Endodermal cell (in vitro differentiated cells): Measurements from ENCODE around the gene S100A3. TPM values are rescaled to one million over a fixed set of nuclear protein-coding genes. Genes with fewer than 3 reads are reported as not detected.

Source experiments
- DNase-seq: peaks from one replicate; pipeline ENCODE4 v3.0.0-alpha.2; 2017
- H3K27ac ChIP-seq: 2 replicates; pipeline ENCODE4 v1.5.1; 2013; ENCODE audit warnings: mild to moderate bottlenecking, low read depth, low read length, moderate library complexity
- H3K27me3 ChIP-seq: 2 replicates; pipeline ENCODE4 v1.6.1; 2013; ENCODE audit warnings: mild to moderate bottlenecking, low read length, moderate library complexity; ENCODE audit not compliant: insufficient read depth, control insufficient read depth, poor library complexity, severe bottlenecking
- H3K36me3 ChIP-seq: 2 replicates; pipeline ENCODE4 v1.7.0; 2013; ENCODE audit warnings: mild to moderate bottlenecking, low read length, moderate library complexity; ENCODE audit not compliant: control insufficient read depth, insufficient read depth
- H3K4me1 ChIP-seq: one replicate; pipeline ENCODE4 v1.7.0; 2013; ENCODE audit warnings: low read length; ENCODE audit not compliant: control insufficient read depth, insufficient read depth
- H3K4me3 ChIP-seq: 2 replicates; pipeline ENCODE4 v1.5.1; 2013; ENCODE audit warnings: mild to moderate bottlenecking, low read length, moderate library complexity
- H3K9ac ChIP-seq: 2 replicates; pipeline ENCODE4 v1.6.1; 2013; ENCODE audit warnings: mild to moderate bottlenecking, low read length, moderate library complexity; ENCODE audit not compliant: poor library complexity, severe bottlenecking; ENCODE audit errors: extremely low read depth
- H3K9me3 ChIP-seq: 2 replicates; pipeline ENCODE4 v1.6.1; 2013; ENCODE audit warnings: mild to moderate bottlenecking, low read length, moderate library complexity; ENCODE audit not compliant: control insufficient read depth
- H3K27ac Mint-ChIP-seq: 2 replicates; pipeline ENCODE4 v1.8.0; 2020; ENCODE audit warnings: mixed read lengths
- H3K27me3 Mint-ChIP-seq: 2 replicates; pipeline ENCODE4 v1.8.0; 2021; ENCODE audit warnings: mild to moderate bottlenecking, mixed read lengths; ENCODE audit not compliant: insufficient read depth
- H3K36me3 Mint-ChIP-seq: 2 replicates; pipeline ENCODE4 v1.8.0; 2020; ENCODE audit warnings: low read depth, mixed read lengths
- H3K4me1 Mint-ChIP-seq: 2 replicates; pipeline ENCODE4 v1.8.0; 2020; ENCODE audit warnings: mixed read lengths
- H3K4me3 Mint-ChIP-seq: 2 replicates; pipeline ENCODE4 v1.8.0; 2020; ENCODE audit warnings: mild to moderate bottlenecking, moderate library complexity, mixed read lengths
- H3K9me3 Mint-ChIP-seq: 2 replicates; pipeline ENCODE4 v1.8.0; 2020; ENCODE audit warnings: mild to moderate bottlenecking, mixed read lengths
- WGBS, 2 experiments: methylation state at CpG; one replicate each; pipeline versions ENCODE4 v1.1.5 to v1.1.7; 2013; ENCODE audit warnings: missing lambda C conversion rate in 2 of 2, mixed read lengths in 1 of 2; ENCODE audit not compliant: insufficient coverage in 1 of 2, insufficient read length in 1 of 2; 5-methylcytosine and 5-hydroxymethylcytosine counted together
- total RNA-seq, 2 donors: library from RNA; stranded (reverse); fragmentation: NEBNext Ultra II Directional in 1 of 2; extraction: Animal tissue kit (Norgen Biotek cat#: 25700) in 1 of 2; gene quantifications; 2 replicates in 1 of 2; 3 replicates in 1 of 2; pipeline ENCODE4 v1.2.1, GENCODE V29; 2021
- TF ChIP-seq, protein P1 (sequence below): fragments of 200-600 bp; sonication (generic); conservative IDR thresholded peaks from 2 replicates; pipeline ENCODE4 v1.5.0; 2021; ENCODE audit warnings: antibody characterized with exemption, mild to moderate bottlenecking

Gene S100A3
- total RNA-seq, 2 donors from 2014 or later, result not detected

DNA sequence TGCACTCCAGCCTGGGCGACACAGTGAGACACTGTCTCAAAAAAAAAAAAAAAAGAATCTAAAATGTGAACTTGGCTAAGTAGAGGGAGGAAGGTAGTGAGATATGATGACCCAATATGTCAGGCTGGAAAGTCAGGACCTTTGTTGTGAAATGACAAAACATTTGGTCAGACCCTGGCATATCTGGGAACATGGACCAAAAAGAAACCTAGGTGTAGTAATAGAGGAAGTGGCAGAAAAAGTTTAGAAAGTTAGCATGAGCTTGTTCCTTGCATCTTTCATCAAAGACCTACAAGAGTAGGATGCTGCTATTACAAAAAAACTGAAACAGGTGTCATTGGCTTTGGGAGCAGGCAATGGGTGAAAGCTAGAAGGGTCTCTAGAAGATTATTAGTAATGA is 7.3 kb upstream of the S100A3 start:
- Histone ChIP-seq H3K27me3 (no peaks in the 10 kb centered on the region), H3K9ac (no peak overlapping the region), H3K4me3 (no peak overlapping the region), H3K36me3 (no peaks in the 10 kb centered on the region), H3K9me3 (no peaks in the 10 kb centered on the region), H3K4me1 (no peaks in the 10 kb centered on the region), H3K27ac (no peak overlapping the region)
- DNase-seq, result no peak
- TF ChIP-seq, protein P1, sequence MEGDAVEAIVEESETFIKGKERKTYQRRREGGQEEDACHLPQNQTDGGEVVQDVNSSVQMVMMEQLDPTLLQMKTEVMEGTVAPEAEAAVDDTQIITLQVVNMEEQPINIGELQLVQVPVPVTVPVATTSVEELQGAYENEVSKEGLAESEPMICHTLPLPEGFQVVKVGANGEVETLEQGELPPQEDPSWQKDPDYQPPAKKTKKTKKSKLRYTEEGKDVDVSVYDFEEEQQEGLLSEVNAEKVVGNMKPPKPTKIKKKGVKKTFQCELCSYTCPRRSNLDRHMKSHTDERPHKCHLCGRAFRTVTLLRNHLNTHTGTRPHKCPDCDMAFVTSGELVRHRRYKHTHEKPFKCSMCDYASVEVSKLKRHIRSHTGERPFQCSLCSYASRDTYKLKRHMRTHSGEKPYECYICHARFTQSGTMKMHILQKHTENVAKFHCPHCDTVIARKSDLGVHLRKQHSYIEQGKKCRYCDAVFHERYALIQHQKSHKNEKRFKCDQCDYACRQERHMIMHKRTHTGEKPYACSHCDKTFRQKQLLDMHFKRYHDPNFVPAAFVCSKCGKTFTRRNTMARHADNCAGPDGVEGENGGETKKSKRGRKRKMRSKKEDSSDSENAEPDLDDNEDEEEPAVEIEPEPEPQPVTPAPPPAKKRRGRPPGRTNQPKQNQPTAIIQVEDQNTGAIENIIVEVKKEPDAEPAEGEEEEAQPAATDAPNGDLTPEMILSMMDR, result no peak
- Mint-ChIP-seq H3K36me3 (no peaks in the 10 kb centered on the region), H3K4me1 (no peaks in the 10 kb centered on the region), H3K9me3 (no peaks in the 10 kb centered on the region), H3K27ac (no peak overlapping the region), H3K27me3 (no peaks in the 10 kb centered on the region), H3K4me3 (no peak overlapping the region)
- 79 to 100% methylated on average over 1 of the region's 1 CpG for WGBS, 2 experiments

DNA sequence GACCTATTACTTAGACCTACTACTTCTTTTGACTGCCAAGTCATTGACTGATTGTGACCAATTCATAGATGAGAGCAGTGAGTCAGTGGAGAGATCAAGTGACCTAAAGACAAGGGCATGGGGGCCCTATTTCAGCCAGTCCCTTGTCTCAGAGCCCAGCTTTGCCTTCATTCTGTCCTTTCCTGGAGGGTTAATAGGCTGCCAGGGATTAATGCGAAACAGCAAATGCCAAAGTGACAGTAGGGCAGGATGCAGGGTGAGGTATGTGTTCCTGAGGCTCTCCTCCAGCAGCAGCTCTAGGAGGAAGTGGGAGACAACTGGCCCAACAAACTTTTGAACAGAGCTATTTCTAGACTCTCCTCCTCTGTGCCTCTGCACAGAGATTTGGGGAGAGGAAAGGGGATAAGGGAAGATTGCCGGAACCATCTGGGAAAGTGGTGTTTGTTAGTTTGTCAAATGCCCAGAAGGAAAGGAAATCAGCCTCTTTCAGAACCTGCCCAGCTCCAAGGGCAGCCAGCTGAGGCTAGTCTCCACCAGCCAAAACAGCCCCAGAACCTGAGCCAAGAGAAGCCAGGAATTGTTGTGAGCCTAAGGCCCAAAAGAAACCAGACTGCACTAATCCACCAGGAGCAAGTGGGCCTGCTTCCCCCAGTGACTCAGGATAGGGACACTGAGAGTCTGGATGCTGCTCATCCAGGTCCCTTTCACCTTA is 4.9 kb upstream of the S100A3 start:
- Mint-ChIP-seq H3K27ac (no peak overlapping the region), H3K9me3 (no peaks in the 10 kb centered on the region)
- no peaks in the 10 kb centered on the region for H3K4me1 ChIP-seq

DNA sequence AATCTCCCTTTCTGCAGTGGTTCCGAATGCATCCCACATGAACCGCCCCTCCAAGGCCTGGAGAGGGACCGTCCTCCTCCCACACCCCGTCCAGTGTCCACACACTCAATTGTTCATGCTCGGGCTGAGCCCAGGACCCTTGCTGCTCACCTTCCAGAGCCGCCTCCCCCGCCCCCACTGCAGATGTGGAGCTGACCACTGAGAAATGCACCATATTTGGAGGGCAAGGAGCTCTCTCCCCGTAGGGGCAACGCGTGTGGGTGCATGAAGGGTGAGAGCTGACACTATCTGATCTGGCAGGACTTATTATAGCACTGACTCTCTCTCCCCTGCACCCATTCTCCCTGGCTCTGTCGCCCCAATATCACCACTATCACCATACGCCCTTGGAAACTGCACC is 4.0 kb upstream of the S100A3 start:
- Histone ChIP-seq H3K36me3 (no peaks in the 10 kb centered on the region), H3K4me1 (no peaks in the 10 kb centered on the region), H3K4me3 (no peak overlapping the region), H3K9ac (no peak overlapping the region), H3K9me3 (no peaks in the 10 kb centered on the region), H3K27me3 (no peaks in the 10 kb centered on the region), H3K27ac (no peak overlapping the region)
- peaks cover 5% of the 10 kb centered on the region for H3K27me3 Mint-ChIP-seq
- TF ChIP-seq, protein P1, result no peak
- 92 to 93% methylated on average over 5 to 12 of the region's 12 CpGs for WGBS, 2 experiments
- peaks cover 3% of the 10 kb centered on the region for H3K4me1 Mint-ChIP-seq
- DNase-seq, result no peak
- H3K9me3 Mint-ChIP-seq, result no peaks in the 10 kb centered on the region
- H3K36me3 Mint-ChIP-seq, result no peaks in the 10 kb centered on the region
- H3K4me3 Mint-ChIP-seq, result no peak overlapping the region
- no peak overlapping the region for H3K27ac Mint-ChIP-seq

More for the DNA sequence above, 4.9 kb upstream of the S100A3 start:
- peaks cover 5% of the 10 kb centered on the region for H3K27me3 Mint-ChIP-seq
- Histone ChIP-seq H3K27ac (no peak overlapping the region), H3K27me3 (no peaks in the 10 kb centered on the region), H3K9me3 (no peaks in the 10 kb centered on the region), H3K36me3 (no peaks in the 10 kb centered on the region), H3K9ac (no peak overlapping the region), H3K4me3 (no peak overlapping the region)
- no peak for DNase-seq
- H3K4me3 Mint-ChIP-seq, result no peak overlapping the region
- H3K4me1 Mint-ChIP-seq, result peaks cover 3% of the 10 kb centered on the region
- H3K36me3 Mint-ChIP-seq, result no peaks in the 10 kb centered on the region
- TF ChIP-seq, protein P1, result no peak
- 93 to 100% methylated on average over 1 to 2 of the region's 2 CpGs for WGBS, 2 experiments
